Astrocyte (in vitro differentiated cells and primary cell): ENCODE measurements around the gene DUSP11.

Source experiments
- EZH2 ChIP-seq: IDR thresholded peaks from 2 replicates; pipeline ENCODE4 v1.6.1; 2012; ENCODE audit warnings: mild to moderate bottlenecking, low read length, inconsistent platforms; ENCODE audit not compliant: insufficient read depth
- TF ChIP-seq, protein P1 (sequence below): IDR thresholded peaks from 2 replicates; pipeline ENCODE4 v1.5.1; 2011; ENCODE audit warnings: low read depth, mild to moderate bottlenecking, inconsistent platforms, low read length, moderate library complexity; ENCODE audit not compliant: insufficient read depth

DNA sequence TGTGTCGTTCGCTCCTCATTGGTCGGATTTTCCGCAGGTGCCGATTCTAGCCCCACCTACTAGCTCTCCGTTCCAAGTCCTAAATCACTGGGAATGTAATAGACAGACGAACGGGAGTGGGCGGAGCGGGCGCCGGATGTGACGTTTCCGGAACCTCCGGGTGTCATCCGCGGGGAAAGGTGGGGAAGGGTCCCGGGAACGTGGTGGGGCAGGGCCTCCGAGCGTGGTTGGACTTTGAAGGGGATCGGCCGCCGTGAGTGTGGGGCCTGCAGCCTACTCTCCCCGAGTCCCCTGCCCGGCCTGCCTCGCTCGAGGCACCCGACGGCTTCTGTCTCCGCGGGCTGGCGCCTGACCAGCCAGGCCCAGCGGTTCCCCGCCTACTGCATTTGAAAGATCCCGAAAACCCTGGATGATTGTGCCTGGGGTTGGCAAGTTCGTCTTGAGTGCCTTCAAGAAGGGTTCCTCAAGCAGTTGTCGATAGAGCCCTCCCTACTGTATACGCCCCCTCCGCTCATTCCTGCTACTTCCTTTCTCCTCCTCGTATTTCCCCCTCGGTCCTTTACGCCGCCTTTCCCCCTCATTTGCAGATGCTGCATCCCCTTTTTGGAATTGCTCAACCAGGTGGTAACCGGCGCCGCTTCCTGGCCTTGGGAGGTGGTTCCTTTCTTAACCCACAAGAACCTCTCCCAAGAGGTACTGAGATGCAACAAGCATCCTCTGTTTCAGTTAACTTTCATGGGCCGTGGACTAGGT lies 49.1 kb upstream of the DUSP11 start, which contains the start of gene STAMBP:
- TF ChIP-seq, protein P1, sequence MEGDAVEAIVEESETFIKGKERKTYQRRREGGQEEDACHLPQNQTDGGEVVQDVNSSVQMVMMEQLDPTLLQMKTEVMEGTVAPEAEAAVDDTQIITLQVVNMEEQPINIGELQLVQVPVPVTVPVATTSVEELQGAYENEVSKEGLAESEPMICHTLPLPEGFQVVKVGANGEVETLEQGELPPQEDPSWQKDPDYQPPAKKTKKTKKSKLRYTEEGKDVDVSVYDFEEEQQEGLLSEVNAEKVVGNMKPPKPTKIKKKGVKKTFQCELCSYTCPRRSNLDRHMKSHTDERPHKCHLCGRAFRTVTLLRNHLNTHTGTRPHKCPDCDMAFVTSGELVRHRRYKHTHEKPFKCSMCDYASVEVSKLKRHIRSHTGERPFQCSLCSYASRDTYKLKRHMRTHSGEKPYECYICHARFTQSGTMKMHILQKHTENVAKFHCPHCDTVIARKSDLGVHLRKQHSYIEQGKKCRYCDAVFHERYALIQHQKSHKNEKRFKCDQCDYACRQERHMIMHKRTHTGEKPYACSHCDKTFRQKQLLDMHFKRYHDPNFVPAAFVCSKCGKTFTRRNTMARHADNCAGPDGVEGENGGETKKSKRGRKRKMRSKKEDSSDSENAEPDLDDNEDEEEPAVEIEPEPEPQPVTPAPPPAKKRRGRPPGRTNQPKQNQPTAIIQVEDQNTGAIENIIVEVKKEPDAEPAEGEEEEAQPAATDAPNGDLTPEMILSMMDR, result no peak
- TF ChIP-seq EZH2, result no peak
